ENCODE measurements around the gene NPL.

NPL gene

DNA sequence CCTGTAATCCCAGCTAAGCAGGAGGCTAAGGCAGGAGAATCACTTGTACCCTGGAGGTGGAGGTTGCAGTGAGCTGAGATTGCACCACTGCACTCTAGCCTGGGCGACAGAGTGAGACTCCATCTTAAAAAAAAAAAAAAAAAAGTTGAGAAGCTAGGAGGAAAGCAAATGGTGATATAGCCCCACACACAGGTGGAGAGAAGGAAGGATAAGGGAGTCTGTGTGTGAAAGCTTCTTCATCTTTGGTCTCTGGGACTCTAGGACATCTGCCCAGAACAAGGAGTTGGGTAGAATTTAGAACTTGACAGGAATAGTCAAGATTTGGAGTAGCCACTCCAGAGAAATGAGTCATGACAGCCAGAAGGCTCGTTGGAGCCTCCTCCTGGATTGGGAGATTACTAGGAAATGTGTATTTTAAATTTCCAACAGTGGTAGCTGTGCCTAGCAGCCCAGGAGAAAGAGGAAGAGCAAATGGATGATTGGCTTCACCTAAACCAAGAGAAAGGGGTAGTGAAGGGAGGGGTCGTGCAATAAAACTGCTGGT lies 19.9 kb downstream of the NPL start:
- H3K27me3 ChIP-seq (replicated peaks), result no peaks in the 10 kb centered on the region
- TF ChIP-seq, protein P1, sequence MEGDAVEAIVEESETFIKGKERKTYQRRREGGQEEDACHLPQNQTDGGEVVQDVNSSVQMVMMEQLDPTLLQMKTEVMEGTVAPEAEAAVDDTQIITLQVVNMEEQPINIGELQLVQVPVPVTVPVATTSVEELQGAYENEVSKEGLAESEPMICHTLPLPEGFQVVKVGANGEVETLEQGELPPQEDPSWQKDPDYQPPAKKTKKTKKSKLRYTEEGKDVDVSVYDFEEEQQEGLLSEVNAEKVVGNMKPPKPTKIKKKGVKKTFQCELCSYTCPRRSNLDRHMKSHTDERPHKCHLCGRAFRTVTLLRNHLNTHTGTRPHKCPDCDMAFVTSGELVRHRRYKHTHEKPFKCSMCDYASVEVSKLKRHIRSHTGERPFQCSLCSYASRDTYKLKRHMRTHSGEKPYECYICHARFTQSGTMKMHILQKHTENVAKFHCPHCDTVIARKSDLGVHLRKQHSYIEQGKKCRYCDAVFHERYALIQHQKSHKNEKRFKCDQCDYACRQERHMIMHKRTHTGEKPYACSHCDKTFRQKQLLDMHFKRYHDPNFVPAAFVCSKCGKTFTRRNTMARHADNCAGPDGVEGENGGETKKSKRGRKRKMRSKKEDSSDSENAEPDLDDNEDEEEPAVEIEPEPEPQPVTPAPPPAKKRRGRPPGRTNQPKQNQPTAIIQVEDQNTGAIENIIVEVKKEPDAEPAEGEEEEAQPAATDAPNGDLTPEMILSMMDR (IDR thresholded peaks at IDR 0.05; ENCODE audit: low read depth, low read length, missing control alignments), result no peak
- no peak overlapping the region for H3K27ac ChIP-seq
- H3K4me3 ChIP-seq (ENCODE audit: low read depth, low read length), result no peak overlapping the region
- no peak for DNase-seq
- H3K36me3 ChIP-seq (replicated peaks), result no peaks in the 10 kb centered on the region
- in situ Hi-C loops (cut with HindIII; ENCODE audit: low pct_ligation_motif_present, low sequenced_read_pairs), result no loop called here

DNA sequence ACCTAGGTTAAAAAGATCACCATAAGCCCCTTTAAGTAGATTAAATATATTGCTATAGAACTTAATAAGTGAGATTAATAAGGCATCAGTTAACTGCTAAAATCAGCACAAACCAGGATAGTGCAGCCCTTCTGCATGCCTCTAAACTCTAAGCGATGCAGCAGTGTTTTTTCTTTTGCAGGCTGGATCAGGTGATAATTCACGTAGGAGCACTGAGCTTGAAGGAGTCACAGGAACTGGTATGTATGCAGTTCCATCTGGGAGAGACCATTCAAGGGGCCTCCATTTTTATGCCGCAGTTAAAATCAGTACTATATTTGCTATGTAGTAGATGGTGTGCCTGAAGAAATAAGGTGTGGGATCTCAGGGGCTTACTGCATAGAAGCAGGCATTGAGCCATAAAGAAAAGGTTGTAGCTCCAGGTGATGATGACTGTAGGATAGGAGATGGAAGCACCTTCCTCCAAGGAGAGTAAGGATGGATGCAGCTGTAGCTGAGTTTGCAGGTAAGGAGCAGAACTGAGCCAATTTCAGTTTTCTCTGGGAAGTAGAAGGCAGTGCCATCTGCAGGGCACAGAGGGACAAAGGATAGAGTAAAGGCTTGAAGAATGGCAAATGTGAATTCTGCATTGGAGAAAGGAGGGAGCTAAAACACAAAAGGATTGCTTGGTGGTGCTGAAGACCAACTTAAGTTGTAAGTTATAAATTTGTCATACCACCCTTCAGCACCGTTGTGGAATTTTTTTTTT lies 22.6 kb downstream of the NPL start:
- no peak overlapping the region for H3K27ac ChIP-seq
- no peak for DNase-seq
- no peak overlapping the region for H3K4me3 ChIP-seq (ENCODE audit: low read depth, low read length)
- H3K36me3 ChIP-seq (replicated peaks), result no peaks in the 10 kb centered on the region
- TF ChIP-seq, protein P1 (IDR thresholded peaks at IDR 0.05; ENCODE audit: low read depth, low read length, missing control alignments), result peak; percentile 24
- no peaks in the 10 kb centered on the region for H3K27me3 ChIP-seq (replicated peaks)
- in situ Hi-C loops (cut with HindIII; ENCODE audit: low pct_ligation_motif_present, low sequenced_read_pairs), result no loop called here

DNA sequence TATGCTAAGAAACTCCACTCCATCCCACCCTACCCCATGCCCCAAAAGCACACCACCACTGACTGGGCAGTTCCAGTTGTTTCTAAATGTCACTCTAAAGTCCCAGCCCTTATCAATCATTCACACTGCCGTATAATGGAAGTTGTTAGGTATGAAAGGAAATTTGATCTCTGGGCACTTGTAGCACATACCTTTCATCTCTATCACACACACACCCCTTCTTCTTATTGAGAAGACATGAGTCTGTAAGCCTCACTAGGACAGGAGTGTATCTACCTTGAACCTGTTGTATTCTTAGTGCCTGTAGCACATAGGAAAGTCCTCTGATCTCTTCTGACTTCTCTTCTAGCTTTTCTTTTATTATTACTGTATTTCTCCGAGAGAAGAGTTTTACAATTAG lies 27.3 kb downstream of the NPL start:
- in situ Hi-C loops (cut with HindIII; ENCODE audit: low pct_ligation_motif_present, low sequenced_read_pairs), result no loop called here
- H3K27ac ChIP-seq, result no peak overlapping the region
- no peaks in the 10 kb centered on the region for H3K36me3 ChIP-seq (replicated peaks)
- no peak for DNase-seq
- H3K27me3 ChIP-seq (replicated peaks), result no peaks in the 10 kb centered on the region
- TF ChIP-seq, protein P1 (IDR thresholded peaks at IDR 0.05; ENCODE audit: low read depth, low read length, missing control alignments), result no peak
- H3K4me3 ChIP-seq (ENCODE audit: low read depth, low read length), result no peak overlapping the region

GRCh38 chr1:182817802-182818201 lies 28.2 kb downstream of the NPL start:
- no peak overlapping the region for H3K4me3 ChIP-seq (ENCODE audit: low read depth, low read length)
- DNase-seq, result no peak
- H3K36me3 ChIP-seq (replicated peaks), result no peaks in the 10 kb centered on the region
- no peak overlapping the region for H3K27ac ChIP-seq
- no peaks in the 10 kb centered on the region for H3K27me3 ChIP-seq (replicated peaks)
- in situ Hi-C loops (cut with HindIII; ENCODE audit: low pct_ligation_motif_present, low sequenced_read_pairs), result no loop called here
- TF ChIP-seq, protein P1 (IDR thresholded peaks at IDR 0.05; ENCODE audit: low read depth, low read length, missing control alignments), result no peak

- in situ Hi-C loops (cut with HindIII; ENCODE audit: low pct_ligation_motif_present, low sequenced_read_pairs), result no loop called here
- no peaks in the 10 kb centered on the region for H3K36me3 ChIP-seq (replicated peaks)
- no peak overlapping the region for H3K27ac ChIP-seq
- no peaks in the 10 kb centered on the region for H3K27me3 ChIP-seq (replicated peaks)
- TF ChIP-seq, protein P1 (IDR thresholded peaks at IDR 0.05; ENCODE audit: low read depth, low read length, missing control alignments), result no peak
- no peak overlapping the region for H3K4me3 ChIP-seq (ENCODE audit: low read depth, low read length)
- DNase-seq, result no peak
Measured at GRCh38 chr1:182823220-182823619, 33.6 kb downstream of the NPL start.
